Right atrium auricular region (tissue), 2 donors: Measurements from ENCODE around the gene COA7. TPM values are rescaled to one million over a fixed set of nuclear protein-coding genes. Genes with fewer than 3 reads are reported as not detected.

Experiments used
- DNase-seq: peaks from one replicate; pipeline ENCODE4 v3.0.0-alpha.2; 2019; ENCODE audit warnings: low spot score
- H3K27ac ChIP-seq, 2 donors: fragments of 200-600 bp; sonication (generic); 1 replicate in 1 of 2; 2 replicates in 1 of 2; pipeline ENCODE4 v1.5.1; 2016 to 2019
- H3K27me3 ChIP-seq, 2 donors: fragments of 200-600 bp; sonication (generic); one replicate each; pipeline versions ENCODE4 v1.5.1 to v1.6.0; 2017 to 2019
- H3K36me3 ChIP-seq: fragments of 200-600 bp; sonication (generic); one replicate; pipeline ENCODE4 v1.5.1; 2016
- H3K4me1 ChIP-seq, 2 donors: fragments of 200-600 bp; sonication (generic); one replicate each; pipeline versions ENCODE4 v1.5.1 to v1.6.0; 2017 to 2019
- H3K4me3 ChIP-seq, 2 donors: fragments of 200-600 bp; sonication (generic); 1 replicate in 1 of 2; 2 replicates in 1 of 2; pipeline ENCODE4 v1.5.1; 2017 to 2019; ENCODE audit warnings: mild to moderate bottlenecking in 1 of 2, moderate library complexity in 1 of 2
- H3K9me3 ChIP-seq, 2 donors: fragments of 200-600 bp; sonication (generic); one replicate each; pipeline ENCODE4 v1.5.1; 2019
- CTCF ChIP-seq, 2 donors: fragments of 200-600 bp; sonication (generic); IDR thresholded peaks; one replicate each; pipeline ENCODE4 v1.5.1; 2019; ENCODE audit warnings: antibody characterized with exemption in 2 of 2
- total RNA-seq, 2 donors: library from RNA; depleted of rRNA; stranded (reverse); fragments of >200 nt; gene quantifications; one replicate each; pipeline ENCODE4 v1.1.0, GENCODE V29; 2016

The COA7 gene
- total RNA-seq, 2 donors from 2014 or later: 8.7 to 10.6 TPM

- H3K9me3 ChIP-seq: no peaks in the 10 kb centered on the region
- no peak overlapping the region for H3K4me3 ChIP-seq
- no peak for TF ChIP-seq CTCF (IDR thresholded peaks at IDR 0.05)
- no peak overlapping the region for H3K27ac ChIP-seq
- no peak for DNase-seq
- H3K27me3 ChIP-seq: no peaks in the 10 kb centered on the region
- no peaks in the 10 kb centered on the region for H3K36me3 ChIP-seq
- peaks cover 0 to 19% of the 10 kb centered on the region in 2 donors for H3K4me1 ChIP-seq
These were observed 20.9 kb downstream of the COA7 start for GRCh38 chr1:52677076-52677806.

GRCh38 chr1:52676249-52676903 lies 21.8 kb downstream of the COA7 start:
- TF ChIP-seq CTCF (IDR thresholded peaks at IDR 0.05): no peak
- H3K4me1 ChIP-seq: peaks cover 0 to 19% of the 10 kb centered on the region in 2 donors
- H3K36me3 ChIP-seq: no peaks in the 10 kb centered on the region
- no peak overlapping the region for H3K4me3 ChIP-seq
- no peaks in the 10 kb centered on the region for H3K27me3 ChIP-seq
- peak; percentile 72 for DNase-seq
- no peaks in the 10 kb centered on the region for H3K9me3 ChIP-seq
- no peak overlapping the region for H3K27ac ChIP-seq

- no peak for DNase-seq
- Histone ChIP-seq H3K4me1 (peaks cover 0 to 19% of the 10 kb centered on the region in 2 donors), H3K27me3 (no peaks in the 10 kb centered on the region), H3K9me3 (no peaks in the 10 kb centered on the region), H3K36me3 (no peaks in the 10 kb centered on the region), H3K4me3 (no peak overlapping the region), H3K27ac (no peak overlapping the region)
- no peak for TF ChIP-seq CTCF (IDR thresholded peaks at IDR 0.05)
These were observed 23.4 kb downstream of the COA7 start for GRCh38 chr1:52674497-52675384.

GRCh38 chr1:52673513-52673912 lies 24.6 kb downstream of the COA7 start:
- H3K9me3 ChIP-seq: no peaks in the 10 kb centered on the region
- no peaks in the 10 kb centered on the region for H3K36me3 ChIP-seq
- no peak overlapping the region for H3K4me3 ChIP-seq
- TF ChIP-seq CTCF (IDR thresholded peaks at IDR 0.05): no peak
- no peak for DNase-seq
- no peaks in the 10 kb centered on the region for H3K27me3 ChIP-seq
- peaks cover 0 to 19% of the 10 kb centered on the region in 2 donors for H3K4me1 ChIP-seq
- no peak overlapping the region for H3K27ac ChIP-seq

DNA sequence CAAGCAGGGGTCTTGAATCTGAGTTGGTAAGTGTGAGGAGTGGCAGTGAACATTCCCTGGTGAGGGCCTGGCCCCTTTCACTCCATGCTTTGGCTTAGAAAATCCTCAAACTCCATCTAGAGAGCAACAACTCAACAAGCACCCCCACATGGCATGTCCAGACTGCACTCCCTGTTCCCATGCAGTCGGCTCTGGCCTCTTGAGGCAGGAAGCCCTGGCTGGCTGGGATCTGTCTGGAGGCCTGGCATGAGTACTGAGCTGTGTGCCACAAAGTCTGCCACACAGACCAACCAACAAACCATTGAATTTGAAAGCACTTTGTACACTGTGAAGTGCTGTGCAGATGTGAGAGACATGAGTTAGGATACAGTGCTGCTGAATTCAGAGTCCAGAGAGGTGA lies 25.2 kb downstream of the COA7 start:
- H3K4me1 ChIP-seq: peaks cover 0 to 18% of the 10 kb centered on the region in 2 donors
- TF ChIP-seq CTCF (IDR thresholded peaks at IDR 0.05): no peak
- no peak overlapping the region for H3K27ac ChIP-seq
- H3K9me3 ChIP-seq: no peaks in the 10 kb centered on the region
- DNase-seq: no peak
- H3K36me3 ChIP-seq: no peaks in the 10 kb centered on the region
- H3K4me3 ChIP-seq: no peak overlapping the region
- no peaks in the 10 kb centered on the region for H3K27me3 ChIP-seq
